ENCODE results near the gene CEP89.
A peak's percentile ranks its signal among the peaks of the same experiment; 100 is the strongest.
"Not testable (repeated sequence)": the region's sequence is repeated elsewhere in the genome, so short reads cannot be mapped to it uniquely, and the experiment has no call there.

The CEP89 gene

GRCh38 chr19:32870981-32871451 is 100.7 kb downstream of the CEP89 start:
- Mint-ChIP-seq H3K36me3 (ENCODE audit: low read depth) (no peaks in the 10 kb centered on the region), H3K4me1 (peaks cover 6% of the 10 kb centered on the region), H3K4me3 (no peak overlapping the region), H3K9me3 (no peaks in the 10 kb centered on the region), H3K27me3 (ENCODE audit: low read depth) (peaks cover 6% of the 10 kb centered on the region), H3K27ac (no peak overlapping the region)
- no peak for TF ChIP-seq CTCF (IDR thresholded peaks at IDR 0.05; ENCODE audit: unreplicated experiment in 3 of 3)

- no peak overlapping the region for H3K4me3 Mint-ChIP-seq
- peaks cover 6% of the 10 kb centered on the region for H3K4me1 Mint-ChIP-seq
- TF ChIP-seq CTCF (IDR thresholded peaks at IDR 0.05; ENCODE audit: unreplicated experiment in 3 of 3) = no peak
- H3K9me3 Mint-ChIP-seq = no peaks in the 10 kb centered on the region
- peak overlapping the region in 1 of 3 experiments; percentile 94 for H3K27ac Mint-ChIP-seq
- peaks cover 6% of the 10 kb centered on the region for H3K27me3 Mint-ChIP-seq (ENCODE audit: low read depth)
- H3K36me3 Mint-ChIP-seq (ENCODE audit: low read depth) = no peaks in the 10 kb centered on the region
These were observed 101.7 kb downstream of the CEP89 start for GRCh38 chr19:32869966-32870573.

- Mint-ChIP-seq H3K4me3 (peak within 1 kb of the TSS in 1 of 3 experiments; percentile 65), H3K27ac (peak within 1 kb of the TSS; percentile 50 to 94 (median 87)), H3K36me3 (ENCODE audit: low read depth) (no peaks in the 10 kb centered on the region), H3K27me3 (ENCODE audit: low read depth) (peaks cover 6% of the 10 kb centered on the region), H3K4me1 (peaks cover 6% of the 10 kb centered on the region), H3K9me3 (no peaks in the 10 kb centered on the region)
- no peak for TF ChIP-seq CTCF (IDR thresholded peaks at IDR 0.05; ENCODE audit: unreplicated experiment in 3 of 3)
These were observed 102.3 kb downstream of the CEP89 start, which contains the start of gene SLC7A9 for GRCh38 chr19:32869369-32869965. SLC7A9 (minus strand) TSS chr19:32869767; CDS start chr19:32868534, 1,233 bp downstream.

GRCh38 chr19:32868206-32868950 is 103.4 kb downstream of the CEP89 start:
- no peak for TF ChIP-seq CTCF (IDR thresholded peaks at IDR 0.05; ENCODE audit: unreplicated experiment in 3 of 3)
- Mint-ChIP-seq H3K27me3 (ENCODE audit: low read depth) (peaks cover 6% of the 10 kb centered on the region), H3K9me3 (no peaks in the 10 kb centered on the region), H3K4me1 (peaks cover 6% of the 10 kb centered on the region), H3K36me3 (ENCODE audit: low read depth) (no peaks in the 10 kb centered on the region), H3K27ac (peak overlapping the region; percentile 50 to 91 (median 82)), H3K4me3 (peak overlapping the region in 1 of 3 experiments; percentile 42)

- H3K27ac Mint-ChIP-seq; H3K4me1 Mint-ChIP-seq; H3K36me3 Mint-ChIP-seq (ENCODE audit: low read depth); H3K9me3 Mint-ChIP-seq; H3K27me3 Mint-ChIP-seq (ENCODE audit: low read depth); H3K4me3 Mint-ChIP-seq: not testable (repeated sequence)
These were observed 104.3 kb downstream of the CEP89 start for GRCh38 chr19:32867436-32867835.

GRCh38 chr19:32866564-32867265 is 105.0 kb downstream of the CEP89 start:
- TF ChIP-seq CTCF (IDR thresholded peaks at IDR 0.05; ENCODE audit: unreplicated experiment in 3 of 3) = no peak
- peaks cover 6% of the 10 kb centered on the region for H3K27me3 Mint-ChIP-seq (ENCODE audit: low read depth)
- H3K27ac Mint-ChIP-seq = peak overlapping the region in 1 of 3 experiments; percentile 17
- peaks cover 6% of the 10 kb centered on the region for H3K4me1 Mint-ChIP-seq
- H3K36me3 Mint-ChIP-seq (ENCODE audit: low read depth) = no peaks in the 10 kb centered on the region
- H3K9me3 Mint-ChIP-seq = no peaks in the 10 kb centered on the region
- peak overlapping the region in 1 of 3 experiments; percentile 11 for H3K4me3 Mint-ChIP-seq
